Esophagus muscularis mucosa (tissue), 3 donors: Measurements from ENCODE around the gene DTYMK.

Source experiments
- CTCF ChIP-seq, 3 experiments: fragments of 200-600 bp in 2 of 3; fragments of 450-650 bp in 1 of 3; sonication (generic) in 2 of 3; IDR thresholded peaks; one replicate each; pipeline ENCODE4 v1.5.1; 2017 to 2019; ENCODE audit warnings: antibody characterized with exemption in 3 of 3, mild to moderate bottlenecking in 2 of 3, moderate library complexity in 1 of 3
- POLR2A ChIP-seq: fragments of 450-650 bp; IDR thresholded peaks from one replicate; pipeline ENCODE4 v1.6.1; 2017; ENCODE audit warnings: antibody characterized with exemption, moderate library complexity, mild to moderate bottlenecking, low read depth
- POLR2AphosphoS5 ChIP-seq, 2 donors: sonication (generic); formaldehyde crosslinking; IDR thresholded peaks; one replicate each; pipeline ENCODE4 v1.6.1; 2017; ENCODE audit warnings: antibody characterized with exemption in 2 of 2

DNA sequence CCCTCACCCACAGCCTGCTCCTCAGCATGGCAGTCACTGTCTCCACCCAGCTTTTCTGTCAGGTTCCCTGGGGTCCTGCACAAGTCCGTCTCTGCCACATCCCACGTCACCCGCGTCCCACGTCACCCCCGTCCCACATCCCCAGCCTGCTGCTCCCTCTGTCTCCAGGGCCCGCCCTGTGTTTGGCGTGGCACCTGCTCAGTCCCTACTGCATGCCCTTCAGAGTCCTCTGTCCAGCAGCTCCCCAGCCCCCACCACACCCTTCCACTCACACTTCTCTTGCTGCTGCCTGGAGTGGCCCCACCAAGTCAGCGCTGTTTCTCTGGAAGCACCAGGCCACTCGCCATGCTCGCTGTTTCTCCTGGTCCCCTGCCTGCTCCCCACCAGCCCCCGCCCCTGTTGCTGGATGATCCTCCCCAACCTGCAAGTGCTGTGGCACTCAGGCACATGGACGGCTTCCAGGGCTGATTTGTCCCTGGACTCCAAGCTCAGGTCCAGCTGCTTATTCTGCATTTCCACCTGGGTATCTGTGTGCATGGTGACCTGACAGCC lies 30.3 kb downstream of the DTYMK start:
- TF ChIP-seq POLR2AphosphoS5 (IDR thresholded peaks at IDR 0.05): no peak
- TF ChIP-seq CTCF (IDR thresholded peaks at IDR 0.05): no peak
- no peak for TF ChIP-seq POLR2A
